ENCODE results near the gene TBC1D22B.
"Not testable (repeated sequence)": the region's sequence is repeated elsewhere in the genome, so short reads cannot be mapped to it uniquely, and the experiment has no call there.

The TBC1D22B gene

GRCh38 chr6:37304766-37305165 is 47.2 kb downstream of the TBC1D22B start:
- DNase-seq, result no peak

GRCh38 chr6:37305841-37306425 is 48.4 kb downstream of the TBC1D22B start:
- no peak for DNase-seq

GRCh38 chr6:37306624-37307222 is 49.2 kb downstream of the TBC1D22B start:
- DNase-seq, result no peak

GRCh38 chr6:37307484-37307883 is 49.9 kb downstream of the TBC1D22B start:
- not testable (repeated sequence) for DNase-seq

- DNase-seq, result no peak
Observed at GRCh38 chr6:37308069-37308815, 50.7 kb downstream of the TBC1D22B start.

GRCh38 chr6:37309046-37309445 is 51.5 kb downstream of the TBC1D22B start:
- DNase-seq, result no peak

GRCh38 chr6:37309692-37310091 is 52.1 kb downstream of the TBC1D22B start:
- DNase-seq, result no peak

- DNase-seq, result no peak
Observed at GRCh38 chr6:37310966-37311365, 53.4 kb downstream of the TBC1D22B start.

- no peak for DNase-seq
Observed at GRCh38 chr6:37311741-37312473, 54.3 kb downstream of the TBC1D22B start.

GRCh38 chr6:37313723-37314486 is 56.3 kb downstream of the TBC1D22B start:
- DNase-seq, result no peak

GRCh38 chr6:37314487-37315156 is 57.0 kb downstream of the TBC1D22B start:
- DNase-seq, result peak; percentile 19 to 55

- no peak for DNase-seq
Observed at GRCh38 chr6:37315157-37315515, 57.6 kb downstream of the TBC1D22B start.

- DNase-seq, result no peak
Observed at GRCh38 chr6:37316071-37316470, 58.5 kb downstream of the TBC1D22B start.

- DNase-seq, result no peak
Observed at GRCh38 chr6:37317312-37318038, 59.9 kb downstream of the TBC1D22B start.

GRCh38 chr6:37319156-37319555 is 61.6 kb downstream of the TBC1D22B start:
- DNase-seq, result no peak

- no peak for DNase-seq
Observed at GRCh38 chr6:37319856-37320480, 62.4 kb downstream of the TBC1D22B start.

GRCh38 chr6:37320646-37321045 is 63.1 kb downstream of the TBC1D22B start:
- DNase-seq, result no peak

GRCh38 chr6:37321101-37321500 is 63.5 kb downstream of the TBC1D22B start:
- DNase-seq, result no peak

- no peak for DNase-seq
Observed at GRCh38 chr6:37321516-37322415, 64.2 kb downstream of the TBC1D22B start.

GRCh38 chr6:37323580-37323979 is 66.0 kb downstream of the TBC1D22B start:
- DNase-seq, result no peak

All from CD4-positive, alpha-beta T cell treated with Interferon alpha-2 for 1 hour (primary cell).